SHP77 treated with DMSO at 0.1 percent for 48 hours (cell line): ENCODE measurements around the gene FURIN.
A peak's percentile ranks its signal among the peaks of the same experiment; 100 is the strongest.
"Not testable (repeated sequence)": the region's sequence is repeated elsewhere in the genome, so short reads cannot be mapped to it uniquely, and the experiment has no call there.

Experiments used
- DNase-seq: peaks from one replicate; lab custom pipeline; 2025; lab: John Stamatoyannopoulos, UW

The FURIN gene

DNA sequence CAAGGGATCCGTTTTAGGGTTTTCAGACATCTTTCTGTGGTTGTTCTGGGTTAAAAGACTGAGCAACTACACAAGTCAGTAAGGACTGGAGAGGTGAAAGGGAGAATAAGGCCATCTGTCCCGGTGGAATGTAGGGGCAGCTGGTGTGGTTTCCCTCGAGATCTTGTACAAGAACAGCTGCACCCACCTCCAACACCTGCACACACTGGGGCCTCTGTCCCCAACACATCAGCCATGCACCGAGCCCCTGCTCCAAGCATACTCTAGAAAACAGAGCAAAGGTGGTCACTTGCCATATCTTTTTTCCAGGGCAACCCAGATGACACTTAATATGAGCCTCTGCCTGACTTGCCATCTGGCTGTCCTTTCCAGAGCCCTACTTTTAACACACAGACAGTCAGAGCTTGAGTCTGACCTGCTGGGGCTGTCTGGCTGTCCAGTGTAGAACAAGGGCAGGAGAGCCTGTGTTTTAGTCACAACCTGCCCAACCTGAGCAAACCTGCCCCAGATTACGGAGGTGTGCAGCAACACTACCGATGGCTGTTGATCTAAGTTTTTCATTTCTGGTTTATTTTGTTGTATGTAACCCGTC is 46.9 kb downstream of the FURIN start:
- DNase-seq, result no peak

DNA sequence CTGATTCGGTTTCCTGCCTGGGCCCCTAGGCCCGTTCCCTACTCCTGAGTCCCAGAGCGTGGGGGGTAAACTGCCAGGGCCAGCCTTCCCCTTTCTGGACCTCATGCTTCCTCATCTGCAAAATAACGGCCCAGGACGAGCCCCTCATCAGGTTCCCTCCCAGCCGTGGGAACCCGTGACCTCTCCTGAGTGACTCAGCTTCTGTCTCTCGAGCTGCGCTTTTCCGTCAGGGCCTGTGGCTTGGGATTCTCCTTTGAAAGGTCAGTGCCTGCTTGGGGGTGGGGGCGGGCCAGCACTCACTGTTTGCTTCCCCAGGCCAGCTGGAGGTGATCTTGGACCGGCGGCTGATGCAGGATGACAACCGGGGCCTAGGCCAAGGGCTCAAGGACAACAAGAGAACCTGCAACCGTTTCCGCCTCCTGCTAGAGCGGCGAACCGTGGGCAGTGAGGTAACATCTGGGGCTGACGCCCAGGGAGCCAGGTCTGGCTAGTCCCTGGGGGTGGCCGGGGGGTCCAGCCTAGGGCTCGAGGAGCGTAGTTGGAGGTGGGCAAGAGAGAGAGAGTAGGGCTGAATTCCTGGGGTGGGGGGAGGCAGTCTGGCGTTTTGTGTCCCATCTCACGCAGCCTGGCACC is 47.5 kb downstream of the FURIN start:
- DNase-seq, result no peak

DNA sequence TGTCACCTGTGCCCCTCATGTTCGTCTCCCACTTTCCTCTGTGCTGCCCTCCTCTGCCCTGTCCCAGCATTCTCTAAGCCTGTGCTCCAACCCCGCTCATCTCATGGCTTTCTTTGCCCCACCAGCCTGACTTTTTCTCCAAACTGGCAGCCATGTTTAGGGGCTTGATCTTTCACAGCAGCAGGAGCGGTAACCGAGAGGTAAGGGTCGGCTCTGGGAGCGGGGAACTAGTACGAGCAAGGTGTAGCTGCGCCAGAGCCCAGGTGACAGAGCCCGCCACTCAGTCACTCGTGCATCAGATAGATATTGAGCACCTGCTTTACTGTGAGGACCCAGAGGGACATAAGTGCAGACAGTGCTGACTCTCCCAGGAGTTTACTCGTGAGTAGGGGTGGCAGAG is 48.1 kb downstream of the FURIN start:
- no peak for DNase-seq

DNA sequence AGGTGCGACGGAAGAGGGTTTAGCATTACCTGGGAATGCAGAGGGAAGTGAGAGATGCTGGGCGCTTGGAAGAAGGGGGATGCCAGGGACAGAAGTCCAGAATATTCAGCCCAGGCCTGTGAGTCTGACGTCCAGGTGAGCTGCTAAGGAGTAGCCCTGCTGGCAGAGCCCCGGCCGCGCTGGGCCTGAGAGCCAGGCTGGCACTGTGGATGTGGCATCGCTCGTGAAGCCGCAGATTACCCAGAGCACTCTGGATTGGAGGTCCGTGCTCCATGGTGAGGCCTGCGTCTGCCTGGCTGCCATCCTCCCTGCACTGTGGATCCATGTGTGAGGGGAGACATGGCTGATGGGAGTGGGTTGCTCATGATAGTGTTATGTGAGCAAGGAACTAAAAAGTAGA is 49.2 kb downstream of the FURIN start:
- no peak for DNase-seq

DNA sequence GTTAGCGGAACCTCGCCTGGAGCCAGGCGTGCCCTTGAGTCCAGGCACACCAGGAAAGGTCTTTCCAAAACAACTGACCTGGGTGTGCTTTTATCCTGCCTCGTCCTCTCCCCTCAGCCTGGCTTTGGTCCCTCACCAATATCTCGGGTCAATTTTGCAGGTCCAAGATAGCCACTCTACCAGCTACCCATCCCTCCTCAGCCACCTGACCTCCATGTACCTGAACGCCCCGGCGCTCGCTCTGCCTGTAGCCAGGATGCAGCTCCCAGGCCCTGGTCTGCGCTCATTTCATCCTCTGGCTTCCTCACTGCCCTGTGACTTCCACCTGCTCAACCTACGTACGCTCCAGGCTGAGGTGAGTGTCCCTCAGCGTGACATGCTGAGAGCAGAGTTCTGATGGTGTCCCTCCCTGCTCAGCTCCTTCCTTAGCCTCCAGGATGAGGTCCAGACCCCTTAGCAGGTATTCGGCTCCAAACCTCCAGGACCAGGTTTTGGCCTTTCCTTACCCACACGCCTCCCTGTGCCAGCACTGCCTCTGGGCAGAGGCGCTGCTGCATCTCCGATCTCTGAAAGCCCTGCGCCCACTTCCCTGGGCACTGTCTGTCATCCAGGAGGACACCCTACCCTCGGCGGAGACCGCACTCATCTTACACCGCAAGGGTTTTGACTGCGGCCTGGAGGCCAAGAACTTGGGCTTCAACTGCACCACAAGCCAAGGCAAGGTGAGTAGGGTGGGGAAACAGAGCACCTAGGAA is 49.8 kb downstream of the FURIN start:
- DNase-seq, result no peak

DNA sequence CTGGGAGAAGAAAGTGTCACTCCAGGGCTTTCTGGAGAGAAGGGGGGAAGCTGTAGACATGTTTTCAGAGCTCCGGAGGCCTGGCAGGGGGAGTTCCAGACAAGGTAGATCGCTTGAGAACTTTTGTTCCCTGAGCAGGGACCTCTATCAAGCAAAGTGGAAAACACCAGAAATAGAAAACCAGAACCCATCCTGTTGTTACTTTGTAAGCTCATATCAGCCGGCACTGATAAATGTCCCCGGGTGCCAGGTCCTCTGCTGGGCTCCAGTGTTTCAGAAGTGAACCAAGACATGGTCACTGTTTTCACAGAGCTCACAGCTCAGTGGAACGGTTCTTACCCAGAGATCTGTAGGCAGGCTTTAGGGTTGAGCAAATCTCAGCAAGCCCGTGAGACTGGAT is 50.4 kb downstream of the FURIN start:
- DNase-seq, result no peak

DNA sequence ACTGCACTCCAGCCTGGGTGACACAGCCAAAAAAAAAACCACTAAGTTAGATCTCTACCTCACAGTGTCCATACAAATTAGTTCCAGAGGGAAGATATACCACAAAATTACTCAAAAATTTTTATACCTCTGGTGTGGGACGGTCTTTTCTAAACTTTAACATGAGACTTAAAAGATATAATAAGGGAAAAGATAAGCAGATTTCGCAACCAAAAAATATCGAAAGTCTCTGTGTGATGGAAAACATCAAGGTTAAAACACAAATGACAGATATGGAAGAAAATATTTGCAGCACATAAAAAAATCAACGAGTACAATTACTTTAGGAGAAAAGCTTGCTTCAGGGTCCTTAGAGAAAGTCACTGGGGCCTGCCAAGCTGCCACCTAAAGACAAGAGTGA is 53.5 kb downstream of the FURIN start:
- DNase-seq, result no peak

DNA sequence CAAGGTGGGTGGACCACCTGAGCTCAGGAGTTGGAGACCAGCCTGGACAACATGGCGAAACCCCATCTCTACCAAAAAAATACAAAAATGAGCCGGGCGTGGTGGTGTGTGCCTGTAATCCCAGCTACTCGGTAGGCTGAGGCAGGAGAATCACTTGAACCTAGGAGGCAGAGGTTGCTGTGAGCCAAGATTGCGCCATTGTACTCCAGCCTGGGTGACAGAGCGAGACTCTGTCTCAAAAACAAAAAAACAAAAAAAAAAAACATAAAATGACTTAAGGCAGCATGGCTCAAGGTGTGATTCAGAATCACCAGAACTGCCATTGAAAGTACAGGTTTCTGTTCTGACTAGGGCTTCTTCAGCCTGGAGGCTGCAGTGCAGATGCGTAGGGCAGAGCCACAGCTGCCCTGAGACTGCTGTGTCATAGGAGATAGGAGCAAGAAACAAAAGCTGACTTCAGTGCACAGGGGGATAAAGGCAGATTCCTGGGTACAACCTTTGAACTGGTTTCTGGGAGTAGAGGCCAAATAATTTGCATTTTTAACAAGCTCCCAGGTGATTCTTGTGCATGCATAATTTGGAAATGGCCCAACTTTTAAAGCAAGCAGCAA is 54.4 kb downstream of the FURIN start:
- DNase-seq, result not testable (repeated sequence)

DNA sequence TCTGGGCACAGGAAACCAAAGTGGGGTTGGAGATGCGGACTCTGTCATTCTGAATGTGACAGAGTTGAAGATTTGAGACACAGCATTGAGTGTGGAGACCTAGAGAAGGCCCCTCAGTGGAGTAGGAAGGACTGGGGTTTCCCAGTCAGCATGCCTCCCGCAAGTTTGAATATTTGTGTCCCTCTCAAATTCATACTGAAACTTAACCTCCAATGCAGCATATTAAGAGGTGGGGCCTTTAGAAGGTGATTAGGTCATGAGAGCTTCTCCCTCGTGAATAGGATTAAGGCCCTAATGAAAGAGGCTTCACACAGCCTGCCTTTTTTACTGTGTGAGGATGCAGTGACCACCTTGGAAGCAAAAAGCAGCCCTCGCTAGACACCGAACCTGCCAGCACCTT is 56.0 kb downstream of the FURIN start:
- DNase-seq, result no peak

DNA sequence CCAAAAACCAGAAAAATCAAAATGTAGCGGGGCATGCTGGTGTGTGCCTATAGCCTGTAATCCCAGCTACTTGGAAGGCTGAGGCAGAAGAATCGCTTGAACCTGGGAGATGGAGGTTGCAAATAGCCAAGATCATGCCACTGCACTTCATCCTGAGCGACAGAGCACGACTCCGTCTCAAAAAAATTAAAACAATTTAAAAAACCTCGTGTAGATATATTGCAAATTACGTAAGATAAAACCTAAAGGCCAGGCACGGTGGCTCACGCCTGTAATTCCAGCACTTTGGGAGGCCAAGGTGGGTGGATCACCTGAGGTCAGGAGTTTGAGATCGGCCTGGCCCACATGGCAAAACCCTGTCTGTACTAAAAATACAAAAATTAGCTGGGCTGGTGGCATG is 58.4 kb downstream of the FURIN start:
- DNase-seq, result not testable (repeated sequence)

DNA sequence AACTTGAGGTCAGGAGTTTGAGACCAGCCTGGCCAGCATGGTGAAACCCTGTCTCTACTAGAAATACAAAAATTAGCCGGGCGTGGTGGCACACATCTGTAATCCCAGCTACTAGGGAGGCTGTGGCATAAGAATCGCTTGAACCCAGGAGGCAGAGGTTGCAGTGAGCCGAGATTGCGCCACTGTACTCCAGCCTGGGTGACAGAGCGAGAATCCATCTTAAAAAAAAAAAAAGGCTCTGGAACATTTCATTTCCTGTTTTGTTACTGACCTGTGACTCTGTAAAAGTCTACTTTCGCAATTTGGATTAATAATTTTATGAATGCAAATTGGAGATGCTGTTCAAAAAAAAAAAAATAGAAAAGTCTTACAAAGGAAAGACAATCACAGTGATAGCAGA is 59.7 kb downstream of the FURIN start:
- DNase-seq, result not testable (repeated sequence)

DNA sequence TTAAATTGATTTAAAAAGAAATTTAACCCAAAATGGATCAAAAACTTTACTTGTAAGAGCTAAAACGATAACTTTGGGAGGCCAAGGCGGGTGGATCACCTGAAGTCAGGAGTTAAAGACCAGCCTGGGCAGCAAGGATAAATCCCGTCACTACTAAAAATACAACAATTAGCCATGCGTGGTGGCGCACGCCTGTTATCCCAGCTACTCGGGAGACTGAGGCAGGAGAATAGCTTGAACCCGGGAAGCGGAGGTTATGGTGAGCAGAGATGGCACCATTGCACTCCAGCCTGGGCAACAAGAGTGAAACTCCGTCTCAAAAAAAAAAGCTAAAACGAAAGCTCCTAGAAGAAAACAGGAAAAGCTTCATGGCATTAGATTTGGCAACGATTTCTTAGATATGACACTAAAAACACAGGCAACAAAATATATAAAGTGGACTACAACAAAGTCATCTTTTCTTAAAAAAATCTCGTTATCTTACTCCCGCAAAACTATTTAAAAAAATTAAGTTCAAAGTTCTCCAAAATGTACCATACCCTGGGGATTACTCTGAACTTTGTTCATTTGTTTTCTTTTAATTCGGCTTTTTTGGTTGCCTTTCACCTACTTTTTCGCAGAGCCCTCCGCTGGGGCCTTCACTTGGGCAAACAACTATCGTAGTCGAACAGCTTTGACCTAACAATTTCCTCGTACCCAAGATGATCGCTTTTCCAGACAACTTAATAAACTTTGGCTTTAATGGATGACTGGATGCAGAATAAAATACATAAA is 61.0 kb downstream of the FURIN start:
- DNase-seq, result no peak

DNA sequence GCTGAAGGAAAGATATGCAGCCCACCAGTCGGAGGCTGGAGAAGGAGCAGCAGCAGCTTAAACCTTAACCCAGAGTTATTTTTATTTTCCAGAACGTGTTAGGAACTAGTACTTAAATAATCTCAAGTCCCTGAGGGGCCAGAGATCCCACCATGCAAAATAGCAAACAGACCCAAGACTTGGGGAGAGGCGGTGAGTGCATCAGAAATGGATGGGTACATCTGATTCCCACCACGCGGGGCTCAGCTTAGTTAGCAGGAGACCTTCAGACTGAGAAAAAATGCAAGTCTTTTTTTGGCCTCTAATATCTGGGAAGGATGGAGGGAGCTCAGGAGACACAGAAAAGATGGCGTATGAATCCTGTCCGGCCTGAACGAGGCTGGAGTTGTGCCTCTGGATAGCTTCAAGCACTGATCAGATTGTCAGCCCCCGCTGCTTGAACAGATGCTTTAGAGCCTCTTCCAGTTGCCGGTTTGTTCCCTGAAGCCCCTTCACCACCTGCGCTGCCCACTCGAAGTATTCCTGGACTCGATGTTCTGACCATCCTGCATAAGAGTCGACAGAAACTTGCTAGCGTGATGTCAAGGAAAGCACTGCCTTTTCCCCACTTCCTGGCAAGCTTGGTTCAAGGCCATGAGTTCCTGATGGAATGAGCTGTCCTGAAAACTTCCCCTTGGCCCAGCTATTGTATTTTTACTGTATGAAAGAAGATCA is 62.6 kb downstream of the FURIN start:
- no peak for DNase-seq

DNA sequence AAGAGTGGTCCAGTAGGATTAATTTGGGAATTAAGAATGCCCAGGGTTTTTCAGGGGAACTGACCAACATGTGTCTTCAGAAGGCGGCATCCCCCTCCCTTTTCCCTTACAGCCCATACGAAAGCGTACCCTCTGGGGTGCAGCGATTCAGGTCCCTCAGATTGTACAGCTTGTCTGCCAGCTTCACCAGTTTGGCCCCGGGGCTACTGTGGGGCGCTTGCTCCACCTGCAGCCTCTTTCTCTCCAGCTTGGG is 63.1 kb downstream of the FURIN start:
- no peak for DNase-seq

DNA sequence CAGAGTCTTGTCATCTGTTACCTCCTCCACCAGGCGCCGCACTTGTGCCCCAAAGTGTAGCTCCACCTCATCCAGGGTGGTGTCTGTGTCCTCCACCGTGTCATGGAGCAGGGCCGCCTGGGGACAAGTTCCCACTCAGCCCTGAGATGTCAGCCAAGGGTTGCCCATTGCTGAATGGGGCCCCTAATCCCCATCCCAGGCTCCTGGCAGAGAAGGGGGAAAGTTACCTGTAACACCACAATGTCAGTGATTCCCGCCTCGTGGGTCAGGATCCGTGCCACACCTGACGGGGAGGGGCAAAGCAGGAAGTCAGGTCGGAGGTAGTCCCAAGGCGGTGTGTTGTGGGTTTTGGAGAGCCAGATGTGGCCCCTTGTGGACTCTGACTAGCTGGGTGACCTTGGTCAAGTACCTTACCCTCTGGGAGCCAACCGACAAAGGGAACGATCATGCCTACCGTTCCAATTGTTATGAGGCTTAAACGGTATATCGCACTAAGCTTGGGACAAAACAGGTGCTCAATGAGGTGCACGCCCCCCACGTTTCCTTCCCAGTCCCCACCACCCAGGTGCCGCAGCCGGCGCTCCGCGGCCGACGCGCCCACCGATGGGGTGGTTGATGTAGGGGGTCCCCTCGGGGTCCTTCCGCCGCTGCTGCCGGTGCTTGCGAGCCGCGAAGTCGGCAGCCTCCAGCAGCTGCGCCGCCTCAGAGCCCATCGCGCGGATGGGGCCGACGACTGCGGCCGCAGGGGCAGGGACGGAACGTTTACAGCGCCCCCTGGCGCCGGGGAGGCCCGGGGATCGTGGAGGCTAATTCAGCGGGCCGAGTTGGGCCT is 63.7 kb downstream of the FURIN start, which contains the start of gene HDDC3:
HDDC3 (minus strand) TSS at position 722 of the 832 bp plus-strand sequence; CDS start at position 713, 9 bp downstream.
- DNase-seq, result peak; percentile 75

DNA sequence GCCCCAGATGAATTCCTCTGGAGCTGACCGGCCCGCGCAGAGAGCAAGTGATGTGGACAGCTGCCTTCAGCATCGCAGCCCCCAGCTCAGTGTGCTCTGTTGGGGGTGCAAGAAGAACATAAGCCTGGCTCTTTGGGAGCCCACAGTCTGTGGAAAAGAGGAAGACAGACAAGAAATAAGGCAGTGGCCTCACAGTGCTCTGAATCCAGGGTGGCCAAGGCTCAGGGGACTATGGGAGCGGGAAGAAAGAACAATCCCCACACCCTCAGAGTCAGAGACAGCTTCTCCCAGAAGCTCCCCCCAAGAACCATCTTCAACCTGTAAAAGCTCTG is 64.2 kb downstream of the FURIN start:
- no peak for DNase-seq
